Large intestine (tissue), 3 donors: ENCODE data around the gene PTPN20. TPM values are rescaled to one million over a fixed set of nuclear protein-coding genes. Genes with fewer than 3 reads are reported as not detected.

ENCODE experiments used
- DNase-seq, 2 donors: peaks; one replicate each; pipeline versions ENCODE4 v3.0.0 to v3.0.0-alpha.2; 2013
- H3K27ac ChIP-seq: one replicate; pipeline ENCODE4 v1.5.1; 2013; ENCODE audit warnings: low read length
- H3K27me3 ChIP-seq: 2 replicates; pipeline ENCODE4 v1.6.1; 2013; ENCODE audit warnings: low read length; ENCODE audit not compliant: control insufficient read depth, insufficient read depth
- H3K36me3 ChIP-seq: 2 replicates; pipeline ENCODE4 v1.6.1; 2013; ENCODE audit warnings: low read length; ENCODE audit not compliant: control insufficient read depth, insufficient read depth
- H3K4me1 ChIP-seq: one replicate; pipeline ENCODE4 v1.6.1; 2013; ENCODE audit warnings: low read length; ENCODE audit not compliant: control insufficient read depth, insufficient read depth
- H3K4me3 ChIP-seq: one replicate; pipeline ENCODE4 v1.5.1; 2013; ENCODE audit warnings: low read length
- H3K9me3 ChIP-seq: one replicate; pipeline ENCODE4 v1.6.1; 2013; ENCODE audit warnings: mild to moderate bottlenecking, low read depth, low read length, moderate library complexity; ENCODE audit not compliant: control insufficient read depth
- WGBS: methylation state at CpG from one replicate; pipeline ENCODE4 v1.1.5; 2013; ENCODE audit warnings: low lambda C conversion rate; ENCODE audit not compliant: insufficient coverage; 5-methylcytosine and 5-hydroxymethylcytosine counted together
- polyA plus RNA-seq: library from polyadenylated mRNA; unstranded; fragments of 120-200 nt; gene quantifications from one replicate; pipeline ENCODE4 v1.2.1, GENCODE V29; 2013

Gene PTPN20
- polyA plus RNA-seq, 1 donor: 1.5 TPM

DNA sequence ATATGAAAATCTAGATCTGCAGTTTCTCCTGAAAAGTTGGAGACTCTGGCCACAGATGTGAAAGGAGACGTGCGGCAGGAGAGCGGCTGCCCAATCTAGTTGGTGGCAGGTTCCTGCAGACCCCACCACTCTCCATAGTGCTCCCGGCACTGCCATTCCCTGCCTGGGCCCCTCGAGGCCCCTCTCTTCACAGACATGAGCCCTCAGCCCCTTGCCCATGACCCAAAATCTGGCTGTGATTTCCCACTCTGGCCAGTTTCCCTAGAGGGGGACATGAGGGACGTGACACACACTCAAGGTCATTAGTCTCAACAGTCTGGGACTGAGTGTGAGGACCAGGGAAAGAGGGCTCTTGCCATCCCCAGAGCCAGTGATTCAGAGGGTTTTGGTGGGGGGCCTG, 138.7 kb downstream of the PTPN20 start:
- no peak for DNase-seq
- no peak overlapping the region for H3K27ac ChIP-seq
- WGBS: no CpG with 5 or more reads among the region's 6 CpGs
- H3K36me3 ChIP-seq: no peaks in the 10 kb centered on the region
- H3K4me3 ChIP-seq: no peak overlapping the region
- H3K27me3 ChIP-seq: no peaks in the 10 kb centered on the region
- no peaks in the 10 kb centered on the region for H3K9me3 ChIP-seq
- no peaks in the 10 kb centered on the region for H3K4me1 ChIP-seq

DNA sequence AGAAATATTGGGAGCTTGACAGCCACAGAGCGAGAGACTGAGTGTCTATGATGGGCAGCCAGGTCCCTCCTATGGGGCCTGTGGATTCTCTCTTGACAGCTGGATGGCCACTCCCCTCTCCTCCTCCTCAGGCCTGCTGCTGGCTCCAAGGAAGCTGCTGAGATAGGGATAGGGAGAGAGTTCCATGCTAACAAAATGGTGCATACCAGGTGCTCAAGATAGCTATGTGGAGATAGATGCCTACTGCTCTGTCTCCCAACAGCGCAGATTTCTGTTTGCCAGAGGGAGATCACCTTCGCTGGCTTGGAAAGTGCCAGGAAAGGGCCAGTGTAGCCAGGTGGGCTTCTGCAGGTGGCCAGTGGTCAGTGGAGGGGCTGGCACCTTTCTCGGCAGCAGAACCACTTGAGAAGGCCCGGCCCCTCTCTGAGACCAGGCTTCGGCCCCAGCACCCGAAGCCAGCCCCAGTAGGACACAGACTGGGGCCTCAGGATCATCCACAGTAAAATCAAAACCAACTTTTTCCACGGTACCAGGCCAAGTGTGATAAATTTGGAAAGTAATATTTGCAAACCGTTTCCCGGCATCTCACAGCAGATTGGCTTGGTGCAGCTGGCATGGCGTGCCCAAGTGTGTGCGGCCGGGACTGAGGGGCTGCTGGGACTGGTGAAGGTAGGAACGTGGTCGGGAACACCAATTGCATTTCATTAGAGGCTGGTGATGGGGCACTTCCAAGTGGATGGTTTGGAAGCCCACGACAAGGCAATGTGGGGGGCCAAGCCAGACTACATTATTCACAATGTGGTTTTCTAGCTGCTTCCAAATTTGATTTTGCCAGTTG, 139.6 kb downstream of the PTPN20 start:
- no peak for DNase-seq
- H3K4me3 ChIP-seq: no peak overlapping the region
- H3K36me3 ChIP-seq: no peaks in the 10 kb centered on the region
- H3K27me3 ChIP-seq: no peaks in the 10 kb centered on the region
- no peaks in the 10 kb centered on the region for H3K9me3 ChIP-seq
- no peak overlapping the region for H3K27ac ChIP-seq
- no peaks in the 10 kb centered on the region for H3K4me1 ChIP-seq
- WGBS: no CpG with 5 or more reads among the region's 16 CpGs

DNA sequence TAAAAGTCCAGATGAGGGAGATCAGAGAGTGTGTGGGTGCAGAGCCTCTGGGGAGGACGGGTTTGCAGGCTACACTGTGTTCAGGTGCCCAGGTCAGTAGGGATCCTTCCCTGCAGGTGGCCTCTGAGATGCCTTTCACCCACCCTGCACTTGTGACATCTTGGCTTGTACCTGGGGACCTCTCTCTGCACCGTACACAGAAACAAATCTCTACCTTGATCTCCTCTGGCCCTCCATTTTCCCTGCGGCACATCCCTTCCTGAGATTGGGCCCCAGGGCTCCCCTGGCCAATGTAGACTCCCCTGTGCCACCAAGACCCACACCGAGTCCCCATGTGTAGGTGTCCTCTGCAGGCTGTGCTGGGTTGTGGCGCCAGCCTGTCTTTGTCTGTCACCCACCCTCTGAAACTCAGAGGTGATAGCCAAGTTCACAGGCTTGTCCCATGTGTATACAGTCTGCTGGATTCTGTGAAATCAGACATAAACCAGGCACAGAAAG, 140.6 kb downstream of the PTPN20 start:
- WGBS: no CpG with 5 or more reads among the region's 5 CpGs

More for the DNA sequence above, 140.6 kb downstream of the PTPN20 start:
- no peaks in the 10 kb centered on the region for H3K4me1 ChIP-seq
- H3K9me3 ChIP-seq: no peaks in the 10 kb centered on the region
- no peaks in the 10 kb centered on the region for H3K36me3 ChIP-seq
- DNase-seq: no peak
- H3K27ac ChIP-seq: no peak overlapping the region
- H3K27me3 ChIP-seq: no peaks in the 10 kb centered on the region
- no peak overlapping the region for H3K4me3 ChIP-seq
